Activated CD4-positive, CD25-positive, alpha-beta regulatory T cell treated with anti-CD3 and anti-CD28 coated beads, Interleukin-2, amount 50 U/mL, for 72 hours (primary cell): ENCODE data around the gene ZNF594.
"Not testable (repeated sequence)": the region's sequence is repeated elsewhere in the genome, so short reads cannot be mapped to it uniquely, and the experiment has no call there.

ENCODE experiments used
- DNase-seq: peaks from one replicate; pipeline ENCODE4 v3.0.0; 2021

ZNF594 gene

DNA sequence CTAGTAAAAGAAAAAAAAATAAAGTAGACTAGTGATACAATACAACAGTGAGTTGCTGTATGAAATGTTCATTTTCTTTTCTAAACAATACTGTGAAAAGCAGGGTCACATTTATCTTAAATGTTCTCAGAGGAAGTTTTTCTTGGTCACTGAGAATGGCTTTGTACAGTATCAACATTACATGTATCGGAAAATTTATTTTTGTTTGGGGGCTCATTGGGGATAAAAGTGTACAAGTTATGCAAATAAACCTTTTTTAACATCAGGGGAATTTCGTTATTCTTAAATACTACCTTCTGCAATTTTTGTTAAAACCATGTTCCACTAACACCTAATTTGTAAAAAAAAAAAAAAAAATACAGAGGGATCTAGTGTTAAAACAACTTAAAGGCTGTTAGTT, 8.7 kb upstream of the ZNF594 start:
- no peak for DNase-seq

DNA sequence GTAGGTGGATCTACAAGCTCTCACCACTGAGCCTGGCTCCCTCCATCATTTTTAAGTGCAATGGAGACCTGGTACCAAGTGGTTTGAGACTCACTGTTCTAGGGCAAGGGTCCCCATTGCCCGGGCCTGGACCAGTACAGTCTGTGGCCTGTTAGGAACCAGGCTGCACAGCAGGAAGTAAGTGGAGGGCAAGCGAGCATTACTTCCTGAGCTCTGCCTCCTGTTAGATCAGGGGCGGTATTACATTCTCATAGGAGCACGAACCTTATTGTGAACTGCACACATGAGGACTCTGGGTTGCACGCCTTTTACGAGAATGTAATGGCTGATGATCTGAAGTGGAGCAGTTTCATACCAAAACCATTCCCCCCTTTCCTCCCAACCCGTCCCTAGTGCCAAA, 6.8 kb upstream of the ZNF594 start:
- DNase-seq: no peak

DNA sequence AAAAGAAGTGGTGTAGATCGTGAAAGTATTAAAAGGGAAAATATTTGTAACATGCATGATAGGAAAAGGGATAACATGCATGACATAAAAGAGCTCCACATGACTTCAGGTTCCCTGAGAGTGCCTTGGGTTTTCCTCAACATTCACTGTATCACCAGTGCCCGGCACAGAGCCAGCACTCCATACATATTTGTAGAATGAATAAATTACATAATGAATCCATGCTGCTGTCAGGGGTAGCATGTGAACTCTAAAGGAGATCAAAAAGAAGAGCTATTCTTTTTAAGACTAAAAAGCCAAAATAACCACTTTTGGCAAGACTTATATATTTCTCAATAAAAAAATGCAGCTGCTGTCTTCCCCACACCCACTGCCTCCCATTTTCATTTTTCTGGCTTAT, 2.7 kb upstream of the ZNF594 start:
- DNase-seq: no peak

DNA sequence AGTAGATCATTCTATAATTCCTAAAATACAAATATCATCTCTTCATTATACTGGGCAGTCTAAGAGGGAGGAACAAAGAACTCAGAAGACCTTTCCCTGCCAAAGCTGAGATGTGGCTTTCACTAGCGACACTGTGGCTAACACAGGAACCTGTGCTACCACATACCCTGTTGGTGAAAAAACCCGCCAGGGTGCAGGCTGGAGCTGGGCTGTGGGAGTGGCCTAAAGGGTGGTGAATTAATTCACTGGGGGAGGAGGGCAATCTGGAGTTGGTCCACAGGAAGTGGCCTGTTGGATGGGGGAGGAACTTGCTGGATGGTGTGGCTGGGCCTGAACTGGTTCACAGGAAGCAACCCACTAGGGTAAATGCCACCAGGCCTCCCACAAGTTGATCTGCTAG, 7.4 kb downstream of the ZNF594 start:
- no peak for DNase-seq

DNA sequence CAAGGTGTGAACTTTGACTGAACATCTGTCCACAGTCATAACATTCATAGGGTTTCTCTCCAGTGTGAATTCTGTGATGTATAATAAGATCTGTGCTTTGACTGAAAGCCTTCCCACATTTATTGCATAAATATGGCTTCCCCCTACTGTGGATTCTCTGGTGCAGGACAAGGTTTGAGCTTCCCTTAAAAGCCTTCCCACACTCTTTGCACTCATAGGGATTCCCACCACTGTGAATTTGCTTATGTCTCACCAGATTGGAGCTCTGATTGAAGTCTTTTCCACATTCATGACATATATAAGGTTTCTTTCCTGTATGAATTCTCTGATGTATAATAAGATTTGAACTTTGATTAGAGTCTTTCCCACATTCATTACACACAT, 8.3 kb downstream of the ZNF594 start:
- DNase-seq: no peak

DNA sequence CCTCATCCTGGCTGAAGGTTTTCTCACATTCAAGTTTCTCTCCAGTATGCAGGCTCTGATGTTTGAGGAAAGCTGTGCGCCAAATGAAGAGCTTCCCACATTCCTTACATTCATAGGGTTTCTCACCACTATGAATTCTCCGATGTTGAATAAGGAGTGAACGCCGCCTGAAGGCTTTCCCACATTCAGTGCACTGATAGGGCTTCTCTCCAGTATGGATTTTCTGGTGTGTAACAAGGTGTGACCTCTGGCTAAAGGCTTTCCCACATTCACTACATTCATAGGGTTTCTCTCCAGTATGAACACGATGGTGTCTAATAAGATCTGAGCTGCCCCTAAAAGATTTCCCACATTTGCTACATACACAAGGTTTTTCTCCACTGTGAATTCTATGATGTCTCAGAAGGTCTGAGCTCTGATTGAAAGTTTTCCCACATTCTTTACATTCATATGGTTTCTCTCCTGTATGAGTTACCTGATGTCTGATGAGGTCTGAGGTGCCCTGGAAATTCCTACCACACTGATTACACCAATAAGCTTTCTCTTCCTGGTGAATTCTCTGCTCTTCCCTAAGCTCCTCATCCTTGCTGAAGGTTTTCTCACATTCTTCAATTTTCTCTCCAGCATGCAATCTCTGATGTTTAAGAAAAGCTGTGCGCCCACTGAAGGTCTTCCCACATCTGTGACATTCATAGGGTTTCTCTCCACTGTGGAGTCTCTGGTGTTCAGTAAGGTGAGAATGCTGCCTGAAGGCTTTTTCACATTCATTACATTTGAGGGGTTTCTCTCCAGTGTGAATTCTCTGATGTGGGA, 8.9 kb downstream of the ZNF594 start:
- no peak for DNase-seq

DNA sequence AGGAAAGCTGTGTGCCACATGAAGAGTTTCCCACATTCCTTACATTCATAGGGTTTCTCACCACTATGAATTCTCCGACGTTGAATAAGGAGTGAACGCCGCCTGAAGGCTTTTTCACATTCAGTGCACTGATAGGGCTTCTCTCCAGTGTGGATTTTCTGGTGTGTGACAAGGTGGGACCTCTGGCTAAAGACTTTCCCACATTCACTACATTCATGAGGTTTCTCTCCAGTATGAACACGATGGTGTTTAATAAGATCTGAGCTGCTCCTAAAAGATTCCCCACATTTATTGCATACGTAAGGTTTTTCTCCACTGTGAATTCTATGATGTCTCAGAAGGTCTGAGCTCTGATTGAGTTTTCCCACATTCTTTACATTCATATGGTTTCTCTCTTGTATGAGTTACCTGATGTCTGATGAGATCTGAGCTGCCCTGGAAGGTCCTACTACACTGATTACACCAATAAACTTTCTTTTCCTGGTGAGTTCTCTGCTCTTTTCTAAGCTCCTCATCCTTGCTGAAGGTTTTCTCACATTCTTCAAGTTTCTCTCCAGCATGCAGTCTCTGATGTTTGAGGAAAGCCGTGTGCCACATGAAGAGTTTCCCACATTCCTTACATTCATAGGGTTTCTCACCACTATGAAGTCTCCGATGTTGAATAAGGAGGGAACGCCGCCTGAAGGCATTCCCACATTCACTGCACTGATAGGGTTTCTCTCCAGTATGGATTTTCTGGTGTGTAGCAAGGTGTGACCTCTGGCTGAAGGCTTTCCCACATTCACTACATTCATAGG, 10.0 kb downstream of the ZNF594 start:
- DNase-seq: no peak

DNA sequence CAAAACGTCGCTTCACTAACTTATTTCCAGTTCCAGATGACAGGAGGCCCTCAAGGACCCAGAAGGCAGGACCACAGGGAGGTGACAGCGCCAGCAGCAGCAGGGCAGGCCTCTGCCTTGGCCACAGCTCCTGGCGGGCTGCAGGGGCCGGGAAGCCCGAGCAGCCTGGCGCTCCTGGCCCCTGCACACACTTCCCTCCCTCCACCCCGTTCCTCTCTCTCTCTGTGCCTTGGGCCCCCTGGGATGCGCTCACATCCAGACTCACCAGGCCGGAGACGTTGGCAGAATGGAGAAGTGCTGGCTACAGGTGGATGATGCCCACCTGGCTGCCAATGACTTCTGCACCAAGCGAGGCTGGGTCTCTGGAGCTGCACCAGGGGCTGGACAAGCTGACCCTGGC, 12.7 kb downstream of the ZNF594 start:
- DNase-seq: no peak

DNA sequence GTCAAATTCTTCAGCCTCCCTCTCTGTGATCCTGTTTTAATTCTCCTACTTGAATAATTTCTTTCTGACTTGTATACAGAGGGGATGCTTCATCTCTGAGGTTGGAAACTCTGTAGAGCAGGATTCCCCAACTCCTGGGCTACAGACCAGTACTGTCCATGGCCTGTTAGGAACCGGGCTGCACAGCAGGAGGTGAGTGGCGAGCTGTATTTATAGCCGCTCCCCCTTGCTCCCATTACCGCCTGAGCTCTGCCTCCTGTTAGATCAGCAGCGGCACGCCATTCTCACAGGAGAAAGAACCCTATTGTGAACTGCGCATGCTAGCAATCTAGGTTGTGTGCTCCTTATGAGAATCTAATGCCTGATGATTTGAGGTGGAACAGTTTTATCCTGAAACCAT, 16.6 kb downstream of the ZNF594 start:
- DNase-seq: not testable (repeated sequence)

DNA sequence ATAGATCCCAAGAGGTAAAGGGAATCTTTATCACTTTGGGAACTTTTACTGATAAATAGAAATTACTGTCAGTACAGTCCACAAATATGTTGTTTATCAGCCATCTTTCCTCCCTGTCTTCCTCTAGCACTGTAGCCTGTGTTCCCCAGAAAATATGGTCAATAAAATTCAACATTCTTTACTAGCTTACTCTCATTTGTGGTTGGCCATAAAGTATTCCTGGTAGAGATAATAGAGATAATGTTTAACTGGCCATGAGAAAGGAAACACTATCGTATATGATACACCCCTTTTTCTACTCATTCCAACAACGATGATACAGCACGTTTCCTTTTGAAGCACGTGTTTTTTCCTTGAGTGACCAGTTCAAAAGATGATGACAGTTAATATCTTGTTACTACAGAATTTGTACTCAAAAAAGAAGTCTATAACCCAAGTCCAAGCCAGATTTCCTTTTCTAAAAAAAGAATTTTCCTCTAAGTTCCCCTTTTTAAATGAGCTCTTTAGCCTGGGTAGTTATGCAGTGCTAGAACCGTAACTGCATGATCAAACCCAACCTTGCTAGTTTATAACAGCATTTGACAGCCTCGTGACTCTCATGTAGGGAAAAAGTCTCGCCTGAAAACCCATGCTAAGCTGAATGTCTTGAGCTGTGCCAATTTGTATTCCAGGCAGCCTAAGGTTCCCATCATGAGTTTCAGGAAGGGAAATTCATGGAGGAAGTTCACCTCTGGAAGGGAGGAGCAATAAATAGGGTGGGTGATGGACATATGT, 25.7 kb downstream of the ZNF594 start:
- DNase-seq: not testable (repeated sequence)

DNA sequence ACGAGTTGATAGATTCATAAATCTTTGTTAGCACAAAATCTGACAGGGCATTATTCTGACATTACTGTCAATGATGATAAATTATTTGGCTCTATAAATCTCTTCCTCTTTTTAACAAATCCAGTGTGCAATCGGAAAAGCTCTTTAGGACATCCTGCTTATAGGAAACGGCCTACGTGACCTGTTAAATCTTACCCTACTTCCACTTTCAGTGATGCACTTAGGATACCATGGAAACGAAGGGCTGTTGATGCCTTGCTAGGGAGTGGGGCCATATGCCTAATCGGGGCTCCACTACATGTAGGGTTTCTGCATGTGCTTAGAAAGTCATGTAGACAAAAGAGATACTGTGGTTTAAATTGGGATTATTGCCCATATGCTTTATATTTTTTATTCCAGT, 27.2 kb downstream of the ZNF594 start:
- DNase-seq: no peak

DNA sequence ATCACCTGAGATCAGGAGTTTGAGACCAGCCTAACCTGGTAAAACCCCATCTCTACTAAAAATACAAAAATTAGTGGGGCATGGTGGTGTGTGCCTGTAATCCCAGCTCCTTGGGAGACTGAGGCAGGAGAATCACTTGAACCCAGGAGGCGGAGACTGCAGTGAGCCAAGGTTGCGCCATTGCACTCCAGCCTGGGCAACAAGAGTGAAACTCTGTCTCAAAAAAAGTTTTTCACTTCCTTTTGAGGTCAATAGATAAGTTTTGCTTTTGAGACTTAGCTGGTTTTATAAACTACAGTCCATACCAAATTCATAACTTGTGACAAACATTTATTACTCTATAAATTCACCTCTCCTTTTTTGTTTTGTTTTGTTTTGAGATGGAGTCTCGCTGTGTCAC, 29.9 kb downstream of the ZNF594 start:
- DNase-seq: not testable (repeated sequence)

DNA sequence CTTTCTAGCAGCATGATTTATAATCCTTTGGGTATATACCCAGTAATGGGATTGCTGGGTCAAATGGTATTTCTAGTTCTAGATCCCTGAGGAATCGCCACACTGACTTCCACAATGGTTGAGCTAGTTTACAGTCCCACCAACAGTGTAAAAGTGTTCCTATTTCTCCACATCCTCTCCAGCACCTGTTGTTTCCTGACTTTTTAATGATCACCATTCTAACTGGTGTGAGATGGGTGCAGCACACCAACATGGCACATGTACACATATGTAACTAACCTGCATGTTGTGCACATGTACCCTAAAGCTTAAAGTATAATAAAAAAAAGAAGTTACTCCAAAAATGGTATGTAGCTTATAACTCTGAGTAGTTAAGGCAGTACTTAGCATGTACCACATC, 31.0 kb downstream of the ZNF594 start:
- DNase-seq: not testable (repeated sequence)

DNA sequence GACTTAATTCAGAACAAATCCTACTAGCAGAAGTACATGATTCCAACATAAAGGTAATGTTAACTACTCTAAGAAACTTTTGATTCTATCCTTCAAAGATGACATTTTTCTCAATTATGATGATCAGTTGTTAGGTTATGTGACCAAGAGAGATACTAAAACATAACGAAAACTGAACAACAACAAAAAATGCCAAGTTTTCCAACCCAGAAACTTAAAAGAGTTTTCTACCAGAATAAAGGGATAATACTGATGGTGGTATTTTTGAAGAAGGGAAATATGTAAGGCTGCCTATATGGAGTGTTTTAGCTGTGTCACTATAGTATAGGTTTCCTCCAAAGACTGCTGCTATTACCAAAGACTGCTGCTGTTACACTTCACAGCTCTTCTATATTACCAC, 45.5 kb downstream of the ZNF594 start:
- not testable (repeated sequence) for DNase-seq

DNA sequence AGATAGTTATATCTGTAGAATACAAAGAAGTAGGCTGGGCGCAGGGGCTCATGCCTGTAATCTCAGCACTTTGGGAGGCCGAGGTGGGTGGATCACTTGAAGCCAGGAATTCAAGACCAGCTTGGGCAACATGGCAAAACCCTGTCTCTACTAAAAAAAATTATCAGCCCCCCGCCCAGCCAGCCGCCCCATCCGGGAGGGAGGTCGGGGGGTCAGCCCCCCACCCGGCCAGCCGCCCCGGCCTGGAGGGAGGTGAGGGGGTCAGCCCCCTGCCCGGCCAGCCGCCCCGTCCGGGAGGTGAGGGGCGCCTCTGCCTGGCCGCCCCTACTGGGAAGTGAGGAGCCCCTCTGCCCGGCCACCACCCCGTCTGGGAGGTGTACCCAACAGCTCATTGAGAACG, 48.8 kb downstream of the ZNF594 start:
- not testable (repeated sequence) for DNase-seq

DNA sequence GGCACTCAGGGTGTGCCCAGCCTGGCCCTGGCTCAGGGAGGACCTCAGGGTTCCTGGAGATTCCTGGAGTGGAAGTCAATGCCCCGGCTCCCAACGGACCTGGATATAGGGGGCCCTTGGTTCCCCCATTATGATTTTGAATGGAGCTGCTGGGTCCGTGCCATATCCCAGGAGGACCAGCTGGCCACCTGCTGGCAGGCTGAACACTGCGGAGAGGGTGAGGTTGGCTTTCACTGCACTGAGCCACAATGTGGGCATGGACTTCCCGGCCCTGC, 52.3 kb downstream of the ZNF594 start:
- no peak for DNase-seq

DNA sequence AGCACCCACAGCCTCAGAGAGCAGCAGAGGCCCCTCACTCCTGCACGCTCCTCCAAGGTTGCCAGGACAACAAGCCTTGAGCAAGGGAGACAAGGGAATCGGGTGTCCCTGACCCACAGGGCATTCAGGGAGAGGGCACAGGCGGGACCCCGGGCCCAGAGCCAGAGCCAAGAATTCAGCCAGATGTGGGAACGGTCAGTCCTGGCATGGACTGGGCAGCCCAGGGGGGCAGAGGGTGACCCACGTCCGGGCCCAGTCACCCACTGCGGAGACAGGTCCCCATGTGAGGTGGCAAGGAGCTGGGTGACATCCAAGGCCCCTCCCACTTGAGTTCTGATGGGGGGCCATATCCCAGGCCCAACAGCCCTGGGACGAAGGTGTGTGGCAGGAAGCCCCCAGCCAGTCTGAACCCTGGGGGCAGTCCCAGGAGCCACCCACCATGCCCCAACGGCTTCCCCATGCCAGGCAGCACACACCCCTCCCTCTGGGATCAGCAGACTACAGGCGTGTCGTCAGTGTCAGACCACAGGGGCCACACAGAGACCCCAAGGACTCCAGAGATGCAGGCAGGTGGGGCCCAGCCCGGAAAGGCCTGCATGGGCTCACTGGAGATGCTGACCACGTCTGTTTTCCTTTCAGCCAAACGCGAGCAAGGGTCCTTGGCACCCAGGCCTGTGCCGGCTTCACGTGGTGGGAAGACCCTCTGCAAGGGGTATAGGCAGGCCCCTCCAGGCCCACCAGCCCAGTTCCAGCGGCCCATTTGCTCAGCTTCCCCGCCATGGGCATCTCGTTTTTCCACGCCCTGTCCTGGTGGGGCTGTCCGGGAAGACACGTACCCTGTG, 52.8 kb downstream of the ZNF594 start:
- no peak for DNase-seq

DNA sequence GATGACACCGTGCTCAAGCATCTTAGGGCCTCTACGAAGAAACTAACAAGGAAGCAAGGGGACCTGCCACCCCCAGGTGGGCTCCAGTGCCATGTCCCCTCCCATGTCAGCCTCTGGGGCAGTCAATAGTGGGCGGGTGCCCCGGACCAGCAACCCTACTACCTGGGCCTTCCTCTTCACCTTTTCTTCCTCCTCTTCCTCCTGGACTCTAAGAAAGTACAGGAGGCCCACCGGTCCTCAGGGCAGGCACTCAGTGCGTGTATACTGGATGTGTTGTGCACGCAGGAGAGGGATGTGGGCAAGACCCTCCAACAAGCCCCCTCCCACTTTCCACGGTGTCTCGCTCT, 53.5 kb downstream of the ZNF594 start:
- DNase-seq: not testable (repeated sequence)

DNA sequence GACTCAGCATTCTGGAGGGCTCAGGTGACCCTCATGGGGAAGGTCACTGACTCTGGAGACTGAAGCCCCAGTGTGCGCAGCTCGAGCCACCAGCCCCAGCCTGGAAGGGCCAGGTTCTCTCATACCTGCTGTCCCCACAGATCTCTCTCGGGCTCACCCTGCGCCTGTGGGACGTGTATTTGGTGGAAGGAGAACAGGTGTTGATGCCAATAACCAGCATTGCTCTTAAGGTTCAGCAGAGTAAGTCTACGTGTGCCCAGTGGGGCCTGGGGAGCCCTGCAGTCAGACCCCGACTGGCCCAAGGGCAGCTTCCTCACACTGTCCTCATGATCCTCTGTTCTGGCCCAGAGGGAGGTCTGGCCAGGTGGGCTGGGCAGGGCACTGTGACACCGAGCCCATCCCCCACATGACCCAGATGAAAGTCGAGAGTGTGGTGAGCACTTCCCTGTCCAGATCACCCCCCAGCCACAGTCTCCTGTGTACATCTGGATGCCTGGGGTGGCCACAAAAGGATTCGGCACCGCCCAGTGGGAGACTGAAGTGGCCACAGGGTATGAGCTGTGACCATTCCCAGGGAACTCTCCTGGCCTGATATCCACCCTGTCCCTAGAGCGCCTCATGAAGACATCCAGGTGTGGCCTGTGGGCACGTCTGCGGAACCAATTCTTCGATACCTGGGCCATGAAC, 54.0 kb downstream of the ZNF594 start:
- not testable (repeated sequence) for DNase-seq

DNA sequence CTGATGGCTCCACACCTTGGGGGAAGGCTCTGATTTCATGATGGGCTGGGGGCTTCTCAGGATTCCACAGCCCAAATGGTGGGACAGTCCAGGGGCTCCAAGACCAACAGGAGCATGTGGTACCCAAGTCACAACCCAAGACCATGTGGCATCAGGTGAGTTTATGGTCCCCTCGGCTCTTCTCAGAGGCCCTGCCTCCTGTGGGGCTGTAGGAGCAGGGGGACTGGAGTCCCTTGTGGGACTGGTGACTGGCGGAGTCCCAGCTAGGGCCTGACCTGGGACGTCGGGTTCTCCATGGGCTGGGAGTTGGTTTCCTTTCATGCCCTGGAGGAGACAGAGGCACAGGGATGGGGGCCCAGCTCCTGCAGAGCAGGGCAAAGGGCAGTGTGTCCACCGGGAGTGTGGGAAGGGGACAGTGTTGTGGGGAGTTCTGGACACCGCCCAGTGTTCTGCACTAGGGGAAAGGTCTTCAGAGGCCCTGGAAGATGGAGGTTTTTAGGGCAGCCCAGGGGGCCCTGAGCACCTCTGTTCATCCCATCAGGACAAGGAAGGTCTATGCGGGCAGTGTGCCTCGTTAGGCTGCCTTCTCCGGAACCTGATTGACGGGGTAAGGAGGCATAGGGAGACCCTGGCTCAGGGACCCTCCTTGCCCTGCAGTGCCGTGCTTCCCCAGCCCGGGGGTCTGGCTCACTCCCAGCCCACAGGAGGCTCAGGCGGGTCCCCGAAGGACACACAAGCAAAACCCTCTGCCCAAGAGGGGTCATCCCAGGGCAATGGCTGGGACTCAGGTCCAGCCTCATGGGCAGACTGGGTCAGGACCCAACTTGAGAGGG, 54.9 kb downstream of the ZNF594 start:
- DNase-seq: not testable (repeated sequence)
